ENCODE data around the gene TBX21. TPM values are rescaled to one million over a fixed set of nuclear protein-coding genes. Genes with fewer than 3 reads are reported as not detected.

Gene TBX21
- total and polyA plus RNA-seq, 10 of the 15 experiments (the other 5 are each of a cell fraction or from before 2014, with no cell fraction given), result 0.63 to 9.6 (median 5.0) TPM

- TF ChIP-seq SMAD1 (IDR thresholded peaks at IDR 0.05; ENCODE audit: low read depth, partially characterized antibody) (no peak), DPF2 (IDR thresholded peaks at IDR 0.05) (peak; percentile 72), EGR1 (IDR thresholded peaks at IDR 0.05; ENCODE audit: borderline replicate concordance in 1 of 2, low read depth in 2 of 2, low read length in 2 of 2) (no peak), RB1 (IDR thresholded peaks at IDR 0.05; ENCODE audit: borderline replicate concordance) (no peak), FOXM1 (IDR thresholded peaks at IDR 0.05; ENCODE audit: low read depth, low read length) (no peak), SP1 (IDR thresholded peaks at IDR 0.05; ENCODE audit: low read depth, low read length) (no peak), ELK1 (IDR thresholded peaks at IDR 0.05; ENCODE audit: low read depth, low read length) (no peak), STAT1 (conservative IDR thresholded peaks at IDR 0.05) (no peak), ZNF592 (IDR thresholded peaks at IDR 0.05) (no peak), CREM (IDR thresholded peaks at IDR 0.05; ENCODE audit: low read depth) (no peak), CEBPZ (IDR thresholded peaks at IDR 0.05; ENCODE audit: low read depth, low read length) (no peak), NR2C2 (IDR thresholded peaks at IDR 0.05; ENCODE audit: borderline replicate concordance, control insufficient read depth, insufficient read length, low read depth) (no peak), PAX8 (IDR thresholded peaks at IDR 0.05) (no peak), KLF5 (IDR thresholded peaks at IDR 0.05; ENCODE audit: partially characterized antibody) (no peak), SUZ12 (IDR thresholded peaks at IDR 0.05; ENCODE audit: unreplicated experiment) (no peak), JUNB (IDR thresholded peaks at IDR 0.05) (no peak)
- TF ChIP-seq, protein P1, sequence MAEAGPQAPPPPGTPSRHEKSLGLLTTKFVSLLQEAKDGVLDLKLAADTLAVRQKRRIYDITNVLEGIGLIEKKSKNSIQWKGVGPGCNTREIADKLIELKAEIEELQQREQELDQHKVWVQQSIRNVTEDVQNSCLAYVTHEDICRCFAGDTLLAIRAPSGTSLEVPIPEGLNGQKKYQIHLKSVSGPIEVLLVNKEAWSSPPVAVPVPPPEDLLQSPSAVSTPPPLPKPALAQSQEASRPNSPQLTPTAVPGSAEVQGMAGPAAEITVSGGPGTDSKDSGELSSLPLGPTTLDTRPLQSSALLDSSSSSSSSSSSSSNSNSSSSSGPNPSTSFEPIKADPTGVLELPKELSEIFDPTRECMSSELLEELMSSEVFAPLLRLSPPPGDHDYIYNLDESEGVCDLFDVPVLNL (IDR thresholded peaks at IDR 0.05; ENCODE audit: low read depth, low read length), result no peak
- TF ChIP-seq, protein P2, sequence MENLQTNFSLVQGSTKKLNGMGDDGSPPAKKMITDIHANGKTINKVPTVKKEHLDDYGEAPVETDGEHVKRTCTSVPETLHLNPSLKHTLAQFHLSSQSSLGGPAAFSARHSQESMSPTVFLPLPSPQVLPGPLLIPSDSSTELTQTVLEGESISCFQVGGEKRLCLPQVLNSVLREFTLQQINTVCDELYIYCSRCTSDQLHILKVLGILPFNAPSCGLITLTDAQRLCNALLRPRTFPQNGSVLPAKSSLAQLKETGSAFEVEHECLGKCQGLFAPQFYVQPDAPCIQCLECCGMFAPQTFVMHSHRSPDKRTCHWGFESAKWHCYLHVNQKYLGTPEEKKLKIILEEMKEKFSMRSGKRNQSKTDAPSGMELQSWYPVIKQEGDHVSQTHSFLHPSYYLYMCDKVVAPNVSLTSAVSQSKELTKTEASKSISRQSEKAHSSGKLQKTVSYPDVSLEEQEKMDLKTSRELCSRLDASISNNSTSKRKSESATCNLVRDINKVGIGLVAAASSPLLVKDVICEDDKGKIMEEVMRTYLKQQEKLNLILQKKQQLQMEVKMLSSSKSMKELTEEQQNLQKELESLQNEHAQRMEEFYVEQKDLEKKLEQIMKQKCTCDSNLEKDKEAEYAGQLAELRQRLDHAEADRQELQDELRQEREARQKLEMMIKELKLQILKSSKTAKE (IDR thresholded peaks at IDR 0.05; ENCODE audit: low read depth, poor library complexity, severe bottlenecking), result no peak
These were observed 38.2 kb upstream of the TBX21 start (continued) for GRCh38 chr17:47694581-47695428.

Measured in GM12878 (cell line).